SH-SY5Y (cell line): Measurements from ENCODE around the gene ADPRS.

ENCODE experiments used
- GATA2 ChIP-seq: IDR thresholded peaks from 2 replicates; pipeline ENCODE4 v1.6.1; 2011; ENCODE audit warnings: mild to moderate bottlenecking, low read depth, low read length
- GATA3 ChIP-seq: IDR thresholded peaks from 2 replicates; pipeline ENCODE4 v1.6.1; 2011; ENCODE audit warnings: low read depth, mild to moderate bottlenecking, low read length, moderate library complexity

ADPRS gene

DNA sequence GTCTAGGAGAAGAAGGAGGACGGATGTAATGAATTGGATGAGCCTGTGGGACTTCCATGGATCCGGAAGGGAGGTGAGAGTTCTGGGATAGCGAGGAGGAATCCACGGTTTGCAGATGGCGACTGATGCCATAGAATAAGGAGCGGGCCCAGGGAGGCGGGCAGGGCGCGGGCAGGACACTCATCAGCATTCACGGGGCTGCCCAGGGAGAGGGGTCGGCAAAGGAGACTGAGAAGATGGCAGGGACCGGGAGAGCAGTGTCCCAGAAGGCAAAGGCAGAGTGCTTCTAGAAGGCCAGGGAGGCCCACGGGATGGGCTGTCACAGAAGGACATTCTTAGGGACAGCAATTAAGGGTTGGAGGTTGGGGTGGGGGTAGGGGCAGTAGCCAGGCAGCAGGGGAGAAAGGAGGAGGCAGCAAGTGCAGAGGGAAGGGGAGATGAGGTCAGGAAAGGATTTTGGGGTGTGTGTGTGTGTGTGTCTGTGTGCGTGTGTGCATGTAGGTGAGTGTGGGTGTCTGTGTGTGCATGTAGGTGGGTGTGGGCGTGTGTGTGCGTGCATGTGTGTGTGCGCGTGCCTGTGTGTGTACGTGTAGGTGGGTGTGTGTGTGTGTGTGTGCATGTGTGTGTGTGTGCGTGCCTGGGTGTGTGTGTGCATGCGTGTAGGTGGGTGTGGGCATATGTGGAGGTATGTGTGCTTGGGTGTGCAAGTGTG is 37.5 kb downstream of the ADPRS start:
- no peak for TF ChIP-seq GATA3
- TF ChIP-seq GATA2, result no peak

DNA sequence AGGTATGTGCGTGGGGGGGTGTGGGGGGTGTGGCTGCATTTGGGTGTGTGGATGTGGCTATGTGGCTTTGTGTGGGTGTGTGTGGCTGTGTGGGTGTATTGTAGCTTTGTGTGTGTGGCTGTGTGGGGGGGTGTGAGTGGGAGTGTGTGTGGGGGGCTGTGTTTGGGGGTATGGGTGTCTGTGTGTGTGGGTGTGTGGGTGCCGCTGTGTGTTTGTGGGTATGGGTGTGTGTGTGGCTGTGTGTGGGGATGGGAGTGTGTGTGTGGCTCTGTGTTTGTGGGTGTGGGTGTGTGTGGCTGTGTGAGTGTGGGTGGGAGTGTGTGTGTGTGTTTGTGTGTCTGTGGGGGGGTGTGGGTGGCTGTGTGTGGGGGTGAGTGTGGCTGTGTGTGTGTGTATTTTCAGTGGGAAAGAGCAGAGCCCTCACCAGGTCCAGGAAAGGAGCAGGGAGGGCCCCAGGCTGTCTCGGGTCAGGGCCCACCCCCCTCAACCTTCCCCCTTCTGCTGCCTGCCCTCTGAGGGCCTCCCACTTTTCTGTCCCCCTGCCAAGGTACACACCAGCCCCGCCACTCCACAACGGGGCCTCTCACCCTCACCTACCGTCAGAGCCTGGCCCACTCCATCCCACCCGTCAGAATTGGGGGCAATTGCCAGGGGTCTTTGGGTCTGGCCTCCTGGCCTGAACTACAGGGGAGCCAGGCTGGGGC is 38.3 kb downstream of the ADPRS start:
- TF ChIP-seq GATA2 (no peak), GATA3 (no peak)

DNA sequence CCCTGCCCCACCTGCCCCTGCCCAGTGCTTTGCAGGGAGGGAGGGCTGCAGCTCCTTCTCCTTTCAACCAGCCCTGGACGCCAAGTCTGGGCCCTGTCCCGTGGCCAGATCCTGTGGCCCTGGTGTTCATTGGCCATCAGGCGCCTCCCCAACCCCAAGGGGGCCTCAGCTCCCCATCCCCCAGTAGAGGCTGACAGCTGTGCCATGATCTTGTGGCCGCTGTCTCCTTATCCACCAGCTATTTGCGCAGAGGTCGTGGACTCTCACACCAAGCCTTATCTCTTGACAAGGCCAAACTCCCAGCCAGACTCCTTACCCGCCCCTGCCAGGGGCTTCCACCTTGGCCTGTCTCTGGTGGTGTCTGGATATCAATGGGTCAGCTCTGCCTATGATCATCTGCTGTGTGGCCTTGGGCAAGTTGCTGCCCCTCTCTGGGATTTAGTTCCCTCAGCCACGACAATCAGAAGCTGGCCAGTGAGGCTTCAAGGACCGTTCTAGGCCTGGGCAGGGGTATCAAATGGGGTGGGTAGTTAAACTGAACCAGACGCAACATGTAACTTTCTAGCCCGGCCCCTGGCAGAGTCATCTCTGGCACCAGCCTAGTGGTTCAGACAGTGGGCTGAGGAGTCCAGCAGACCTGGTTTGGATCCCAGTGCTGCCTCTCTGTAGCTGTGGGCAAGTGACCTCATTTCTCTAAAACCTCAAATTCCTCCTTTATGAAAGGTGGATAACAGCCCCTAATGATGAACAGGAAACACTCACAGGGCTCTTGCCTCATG is 39.6 kb downstream of the ADPRS start:
- TF ChIP-seq GATA2 (no peak), GATA3 (no peak)

DNA sequence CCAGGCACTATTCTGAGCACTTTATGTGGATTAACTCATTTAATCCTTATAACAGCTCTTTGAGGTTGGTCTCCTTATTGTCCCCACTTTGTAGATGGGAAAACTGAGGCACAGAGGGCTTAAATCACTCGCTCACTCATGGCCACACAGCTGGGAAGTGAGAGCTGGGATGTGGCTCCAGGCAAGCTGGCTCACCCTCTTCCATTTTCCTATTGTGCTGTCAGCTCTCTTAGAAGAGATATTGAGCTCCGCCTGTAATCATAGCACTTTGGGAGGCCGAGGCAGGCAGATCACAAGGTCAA is 40.2 kb downstream of the ADPRS start:
- no peak for TF ChIP-seq GATA3
- TF ChIP-seq GATA2, result no peak

DNA sequence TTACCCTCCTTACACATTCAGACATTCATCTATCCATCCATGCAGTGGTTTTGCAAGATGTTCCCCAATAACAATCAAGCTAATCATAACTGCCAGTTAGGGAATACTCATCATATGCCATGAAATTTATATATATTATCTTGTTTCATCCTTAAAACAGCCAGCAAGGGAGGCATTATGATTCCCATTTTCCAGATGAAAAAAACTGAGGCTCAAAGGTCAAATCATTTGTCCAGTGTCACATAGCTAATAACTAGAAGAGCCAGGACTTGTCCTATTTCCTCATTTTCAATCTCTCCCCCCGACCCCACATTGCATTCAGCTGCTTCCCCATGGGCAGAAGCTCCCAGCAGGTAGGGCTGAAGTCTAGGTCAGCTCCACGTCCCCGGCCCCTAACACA is 43.3 kb downstream of the ADPRS start:
- no peak for TF ChIP-seq GATA3
- TF ChIP-seq GATA2, result no peak

DNA sequence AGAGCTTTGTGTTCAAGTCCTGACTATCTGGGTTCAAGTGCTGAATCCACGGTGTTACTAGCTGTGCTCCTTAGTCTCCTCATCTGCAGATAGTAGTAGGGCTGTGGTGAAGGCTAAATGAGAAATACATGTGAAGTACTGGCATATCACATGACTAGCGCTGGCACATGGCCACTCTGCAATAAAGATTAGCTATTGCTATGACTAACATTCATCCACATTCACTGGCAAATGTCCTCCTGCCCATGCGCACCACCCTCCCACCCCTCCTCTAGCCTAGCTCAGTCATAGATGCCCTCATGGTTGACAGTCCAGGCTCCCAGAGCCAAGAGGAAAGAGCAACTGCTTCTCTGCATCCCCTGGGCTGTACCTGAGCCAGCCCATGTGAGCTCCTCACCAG is 44.8 kb downstream of the ADPRS start:
- TF ChIP-seq GATA2 (no peak), GATA3 (no peak)

DNA sequence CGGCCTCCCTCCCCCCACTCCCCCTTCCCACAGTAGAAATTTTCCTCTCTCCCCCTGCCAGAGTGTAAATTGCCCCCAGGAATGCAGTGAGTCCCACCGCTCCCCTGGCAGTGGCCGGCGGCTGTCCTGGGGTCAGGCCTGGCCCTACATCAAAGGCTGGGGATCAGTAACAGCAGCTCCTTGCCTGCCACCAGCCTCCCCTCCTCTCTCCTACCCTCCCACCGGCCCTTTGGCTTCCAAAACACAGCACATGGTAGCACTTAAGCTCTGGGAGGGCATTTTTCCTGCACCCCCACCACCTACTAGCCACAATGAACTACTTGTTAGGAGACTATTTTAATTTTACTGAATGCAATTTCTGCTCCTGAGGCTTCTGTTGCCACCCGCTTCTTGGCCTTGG is 45.3 kb downstream of the ADPRS start:
- TF ChIP-seq GATA2, result no peak
- TF ChIP-seq GATA3, result no peak

DNA sequence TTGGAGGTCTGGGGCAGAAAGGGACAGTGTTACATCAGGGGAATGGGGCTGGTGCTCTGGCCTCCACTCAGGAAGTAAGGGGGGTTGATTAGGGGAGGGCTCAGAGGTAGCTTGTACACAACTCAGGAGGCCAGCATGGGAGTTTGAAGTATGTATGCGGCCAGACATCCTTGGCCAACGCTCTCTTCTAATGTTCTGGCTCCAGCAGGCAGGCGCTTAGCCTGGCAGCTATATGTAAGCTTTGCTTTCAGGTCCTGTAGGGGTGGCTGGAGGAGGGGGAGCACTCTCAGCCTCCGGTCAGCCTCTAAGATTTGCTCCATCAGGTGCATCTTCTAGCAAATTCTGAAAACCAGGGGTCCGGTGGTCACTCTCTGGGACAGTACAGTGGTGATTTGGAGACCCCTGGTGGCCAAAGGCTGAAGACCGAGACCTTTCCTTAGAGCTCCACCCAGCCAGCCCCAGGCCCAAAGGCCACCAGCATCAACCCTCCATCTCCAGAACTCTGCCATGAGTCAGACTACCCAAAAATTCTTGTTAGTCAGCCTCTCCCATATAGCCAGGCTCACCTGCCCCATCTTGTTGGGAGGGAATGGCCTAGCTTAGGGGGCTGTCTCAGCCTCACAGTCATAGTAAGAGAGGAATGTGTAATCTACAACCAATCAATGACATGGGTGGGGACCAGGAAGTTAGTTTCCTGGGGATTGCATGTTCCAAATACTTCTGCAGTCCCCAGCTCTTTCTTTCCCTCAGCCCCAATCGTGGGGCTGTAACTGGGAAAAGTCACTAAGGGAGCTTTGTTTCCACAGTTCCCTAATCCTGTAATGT is 46.0 kb downstream of the ADPRS start:
- TF ChIP-seq GATA2 (no peak), GATA3 (no peak)

DNA sequence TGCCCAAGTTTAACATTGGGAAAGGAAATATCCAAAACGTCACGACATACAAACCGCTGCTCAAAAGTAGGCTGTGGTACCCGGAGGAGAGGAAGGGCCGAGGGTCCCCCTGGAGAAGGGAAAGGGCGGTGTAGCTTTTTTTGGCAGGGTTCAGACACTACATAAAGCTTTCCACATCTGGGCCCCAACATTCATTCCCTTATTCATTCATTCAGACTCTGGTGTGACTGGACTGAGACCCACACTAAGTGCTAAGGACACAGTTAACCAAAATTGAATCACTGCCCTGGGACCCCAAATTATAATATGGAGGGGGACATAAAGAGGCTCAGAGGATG is 46.6 kb downstream of the ADPRS start:
- TF ChIP-seq GATA3 (no peak), GATA2 (no peak)

DNA sequence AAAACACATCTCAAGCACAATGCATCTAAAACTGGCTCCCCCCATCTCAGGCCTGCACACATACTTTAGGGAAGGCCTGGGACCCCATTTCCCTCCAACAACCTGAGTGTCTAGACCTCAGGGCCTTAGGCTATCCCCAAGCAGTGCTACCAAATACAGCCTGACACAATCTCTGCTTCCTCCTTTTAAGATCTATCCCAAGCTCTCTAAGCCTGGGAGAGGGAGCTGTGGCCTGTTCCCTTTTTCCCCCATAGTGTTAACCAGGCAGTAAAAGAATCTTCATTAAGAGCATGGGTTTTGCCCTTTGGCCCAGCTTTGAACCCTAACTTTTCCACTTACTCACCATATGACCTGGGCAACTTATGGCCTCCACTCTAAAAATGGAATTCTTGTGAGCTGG is 47.1 kb downstream of the ADPRS start:
- TF ChIP-seq GATA2 (no peak), GATA3 (no peak)

DNA sequence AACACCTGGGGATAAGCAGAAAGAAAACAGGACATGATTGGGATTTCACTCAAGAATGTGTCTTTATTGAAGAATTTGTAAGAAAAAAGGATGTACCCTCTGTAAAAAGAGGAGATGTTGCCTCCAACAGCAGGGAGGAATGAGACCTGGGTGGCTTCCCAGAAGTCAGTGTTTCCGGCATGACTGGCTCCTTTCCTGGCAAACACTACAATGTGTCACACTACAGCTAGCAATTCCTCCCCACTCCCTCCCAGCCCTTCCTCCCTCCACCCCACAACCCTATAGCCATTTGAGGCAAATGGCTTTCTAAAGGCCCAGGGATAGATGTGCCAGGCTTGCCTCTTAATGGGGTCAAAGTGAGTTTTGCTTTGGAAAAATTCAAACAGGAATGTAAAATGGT is 47.8 kb downstream of the ADPRS start:
- TF ChIP-seq GATA3 (no peak), GATA2 (no peak)

DNA sequence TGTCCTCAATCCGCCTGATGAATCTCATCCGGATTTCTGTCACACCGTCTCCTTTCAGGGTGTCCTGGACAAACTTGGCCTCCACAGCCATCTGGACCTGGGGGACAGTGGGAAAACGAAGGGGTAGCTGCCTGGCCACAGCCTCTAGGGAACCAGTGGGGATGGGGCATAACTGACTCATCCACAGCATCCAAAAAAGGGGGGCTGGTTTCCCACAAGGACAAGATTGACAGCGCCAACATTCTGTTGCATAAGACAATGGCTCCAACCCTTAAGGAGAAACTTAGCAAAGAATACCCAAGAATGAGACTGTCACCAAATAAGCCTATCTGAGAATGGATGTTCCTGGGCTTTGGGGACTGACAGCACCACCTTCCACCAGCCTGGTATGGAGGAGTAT is 48.5 kb downstream of the ADPRS start:
- no peak for TF ChIP-seq GATA3
- TF ChIP-seq GATA2, result no peak

DNA sequence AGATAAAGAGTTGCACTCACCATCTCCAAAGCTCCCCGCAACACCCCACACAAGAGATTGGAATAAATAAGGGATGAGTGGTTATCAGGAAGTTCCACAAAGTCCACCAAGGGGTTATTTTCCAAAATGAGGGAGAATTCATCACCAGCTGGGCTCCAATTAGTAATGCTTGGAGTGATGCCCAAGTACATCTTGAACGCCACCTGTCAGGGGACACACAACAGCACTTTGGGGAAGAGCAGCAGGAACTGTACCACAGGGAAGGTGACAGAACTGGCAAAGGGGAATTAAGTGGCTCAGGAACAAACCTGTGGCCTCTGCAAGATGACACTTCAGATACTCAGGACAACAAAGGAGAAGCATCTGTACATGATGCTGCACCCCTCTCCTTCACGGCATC is 49.1 kb downstream of the ADPRS start:
- TF ChIP-seq GATA2, result no peak
- TF ChIP-seq GATA3, result no peak

DNA sequence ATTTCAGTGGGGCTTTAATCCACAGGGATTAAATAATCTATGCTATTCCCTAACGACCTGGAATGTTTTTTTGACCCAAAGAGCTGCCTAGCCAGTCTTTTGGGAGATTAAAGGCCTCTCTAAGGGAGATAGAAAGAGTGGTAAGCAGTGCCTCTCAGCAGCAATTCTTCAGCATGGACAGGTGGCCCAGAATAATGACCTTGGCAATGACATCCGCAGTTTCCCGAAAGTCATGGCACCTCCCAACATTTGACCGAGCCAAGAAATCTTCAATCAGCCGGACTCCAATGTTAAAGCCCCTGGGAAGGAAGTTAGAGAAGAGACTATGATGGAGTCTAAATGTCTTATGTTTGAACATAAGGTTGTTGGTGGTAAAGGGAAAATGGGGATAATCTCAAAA is 50.8 kb downstream of the ADPRS start:
- TF ChIP-seq GATA3 (no peak), GATA2 (no peak)
